Stimulated activated CD8-positive, alpha-beta memory T cell treated with anti-CD3 and anti-CD28 coated beads, Interleukin-7, amount 100 ng/mL, for 24 hours (primary cell): Measurements from ENCODE around the gene CAPN9.
"Not testable (repeated sequence)": the region's sequence is repeated elsewhere in the genome, so short reads cannot be mapped to it uniquely, and the experiment has no call there.

Experiments
- DNase-seq: peaks from one replicate; pipeline ENCODE4 v3.0.0-alpha.2; 2020; ENCODE audit warnings: low read depth

The CAPN9 gene

GRCh38 chr1:230825761-230826160 is 78.6 kb downstream of the CAPN9 start:
- DNase-seq, result no peak

- no peak for DNase-seq
Observed at GRCh38 chr1:230826166-230826875, 79.1 kb downstream of the CAPN9 start.

- DNase-seq, result no peak
Observed at GRCh38 chr1:230827081-230827681, 80.0 kb downstream of the CAPN9 start.

- DNase-seq, result no peak
Observed at GRCh38 chr1:230827801-230828200, 80.6 kb downstream of the CAPN9 start.

GRCh38 chr1:230828421-230828820 is 81.2 kb downstream of the CAPN9 start:
- no peak for DNase-seq

GRCh38 chr1:230831771-230832170 is 84.6 kb downstream of the CAPN9 start:
- no peak for DNase-seq

GRCh38 chr1:230832476-230832875 is 85.3 kb downstream of the CAPN9 start:
- no peak for DNase-seq

- DNase-seq, result no peak
Observed at GRCh38 chr1:230833511-230833910, 86.3 kb downstream of the CAPN9 start.

- DNase-seq, result no peak
Observed at GRCh38 chr1:230834292-230834691, 87.1 kb downstream of the CAPN9 start.

- no peak for DNase-seq
Observed at GRCh38 chr1:230836347-230836746, 89.2 kb downstream of the CAPN9 start.

- DNase-seq, result no peak
Observed at GRCh38 chr1:230836793-230837192, 89.6 kb downstream of the CAPN9 start.

GRCh38 chr1:230839173-230839572 is 92.0 kb downstream of the CAPN9 start:
- no peak for DNase-seq

GRCh38 chr1:230842801-230843200 is 95.6 kb downstream of the CAPN9 start:
- DNase-seq, result no peak

- DNase-seq, result no peak
Observed at GRCh38 chr1:230843503-230844309, 96.5 kb downstream of the CAPN9 start.

GRCh38 chr1:230844561-230844960 is 97.4 kb downstream of the CAPN9 start:
- no peak for DNase-seq

- DNase-seq, result not testable (repeated sequence)
Observed at GRCh38 chr1:230845184-230845583, 98.0 kb downstream of the CAPN9 start.

- DNase-seq, result no peak
Observed at GRCh38 chr1:230848235-230848634, 101.0 kb downstream of the CAPN9 start.

GRCh38 chr1:230849451-230850224 is 102.5 kb downstream of the CAPN9 start:
- DNase-seq, result no peak

GRCh38 chr1:230850547-230850946 is 103.4 kb downstream of the CAPN9 start:
- no peak for DNase-seq

GRCh38 chr1:230851291-230851691 is 104.1 kb downstream of the CAPN9 start:
- no peak for DNase-seq
